Stimulated activated CD8-positive, alpha-beta memory T cell treated with anti-CD3 and anti-CD28 coated beads, Interleukin-4, amount 100 ng/mL, for 4 hours (primary cell): ENCODE measurements around the gene SCRT2.

Source experiments
- DNase-seq, 2 donors: peaks; one replicate each; pipeline ENCODE4 v3.0.0-alpha.2; 2020; ENCODE audit warnings: low read depth in 2 of 2, low spot score in 1 of 2

Gene SCRT2

DNA sequence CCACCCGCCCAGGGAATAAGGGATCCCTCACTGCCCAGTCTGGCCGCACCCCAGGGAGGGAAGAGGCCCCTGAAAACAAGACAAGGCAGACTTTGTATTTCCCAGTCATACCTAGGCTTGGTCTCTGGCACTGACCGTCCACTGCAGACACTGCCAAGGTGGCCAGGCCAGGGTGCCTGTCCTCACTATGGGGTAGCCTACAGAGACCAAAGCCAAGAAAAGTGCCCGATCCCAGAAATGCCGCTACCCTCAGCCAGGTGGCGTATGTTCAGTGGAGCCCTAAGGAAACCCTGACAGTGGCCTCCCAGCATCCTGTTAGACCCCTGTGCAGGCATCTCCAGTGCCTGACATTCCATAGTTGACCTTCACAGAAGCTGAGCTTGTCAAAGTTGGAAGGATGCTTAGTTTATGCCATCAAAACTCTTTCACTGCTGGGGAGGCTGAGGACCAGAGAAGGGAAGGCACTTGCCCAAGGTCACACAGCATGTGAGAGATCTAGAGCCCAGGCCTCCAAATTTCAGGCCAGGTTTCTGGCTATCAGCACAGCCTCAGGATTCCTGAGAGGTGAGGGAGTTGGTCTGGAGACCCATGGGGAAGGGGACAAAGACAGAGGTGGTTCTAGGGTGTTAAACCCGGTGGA is 2.5 kb downstream of the SCRT2 start:
- no peak for DNase-seq

DNA sequence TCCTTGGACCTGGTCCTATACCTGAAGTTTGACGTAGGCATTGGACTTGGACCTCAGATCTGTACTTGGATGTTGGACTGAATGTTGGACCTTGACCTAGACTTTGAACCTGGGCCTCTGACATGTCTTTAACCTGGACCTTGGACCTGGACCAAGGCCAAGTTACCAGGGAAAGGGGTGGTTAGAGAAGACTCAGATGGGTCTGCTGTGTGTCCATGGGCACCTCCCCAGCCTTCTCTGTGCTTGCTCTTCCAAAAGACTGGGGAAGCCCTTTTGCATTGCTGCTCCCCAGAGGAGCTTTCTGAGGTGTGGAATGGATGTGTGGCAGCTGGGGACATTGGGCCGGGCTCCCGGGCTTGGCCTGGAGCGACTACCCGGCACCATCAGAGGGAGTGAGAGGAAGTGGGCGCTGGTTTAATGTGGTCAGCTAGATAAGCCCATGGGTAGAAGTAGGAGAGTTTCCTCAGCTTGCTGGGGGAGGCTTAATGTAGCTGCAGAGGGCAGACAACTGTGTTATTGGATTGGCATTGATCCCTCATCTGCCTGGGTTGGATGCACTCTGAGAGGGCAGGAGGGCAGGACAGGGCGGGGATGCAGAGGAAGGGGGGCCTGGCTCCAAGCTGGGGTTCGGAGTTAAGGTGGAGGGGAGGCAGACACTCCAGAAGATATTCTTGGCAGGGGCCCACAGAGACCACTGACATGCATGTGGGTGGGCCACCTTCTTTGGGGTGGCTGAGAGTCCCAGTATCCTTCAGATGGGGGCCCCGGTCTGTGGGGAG is 4.2 kb downstream of the SCRT2 start:
- DNase-seq: no peak

DNA sequence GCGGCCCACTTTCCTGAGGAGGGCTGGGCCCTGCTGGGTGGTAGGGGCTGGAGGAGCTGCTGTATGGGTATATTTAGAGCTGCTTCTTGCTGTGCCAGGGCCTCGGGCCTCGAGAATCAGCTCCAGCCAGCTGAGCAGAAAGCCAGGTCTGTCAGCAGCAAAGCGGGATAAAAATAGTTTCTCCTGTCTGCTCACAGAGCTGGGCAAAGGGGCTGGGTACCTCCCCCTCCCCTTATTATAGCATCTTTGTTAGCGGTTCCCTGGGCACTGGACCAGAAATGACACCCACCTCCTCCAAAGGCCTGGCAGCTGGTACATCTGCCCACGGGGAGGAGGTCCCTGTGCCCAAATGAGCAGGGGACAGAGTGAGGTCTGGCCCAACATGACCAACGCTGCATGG is 6.0 kb downstream of the SCRT2 start:
- no peak for DNase-seq

DNA sequence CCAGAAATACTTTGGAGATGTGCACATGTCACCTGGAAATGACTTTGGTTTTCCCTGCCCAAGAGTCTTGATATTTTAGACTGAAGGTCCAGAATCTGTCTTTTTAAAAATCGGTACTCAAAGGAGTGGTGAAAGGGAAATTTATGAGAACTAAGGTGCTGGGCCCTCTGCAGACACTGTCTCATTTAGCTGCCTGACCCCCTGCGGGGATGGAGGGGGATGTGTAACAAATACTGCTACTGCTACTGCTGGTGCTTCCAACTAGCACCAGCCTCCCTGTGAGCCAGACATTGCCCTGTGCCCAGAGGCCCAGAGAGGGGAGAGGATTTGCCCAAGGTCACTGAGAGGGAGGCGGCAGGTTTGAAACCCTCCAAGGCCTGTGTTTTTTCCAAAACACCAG is 7.0 kb downstream of the SCRT2 start:
- DNase-seq: no peak

DNA sequence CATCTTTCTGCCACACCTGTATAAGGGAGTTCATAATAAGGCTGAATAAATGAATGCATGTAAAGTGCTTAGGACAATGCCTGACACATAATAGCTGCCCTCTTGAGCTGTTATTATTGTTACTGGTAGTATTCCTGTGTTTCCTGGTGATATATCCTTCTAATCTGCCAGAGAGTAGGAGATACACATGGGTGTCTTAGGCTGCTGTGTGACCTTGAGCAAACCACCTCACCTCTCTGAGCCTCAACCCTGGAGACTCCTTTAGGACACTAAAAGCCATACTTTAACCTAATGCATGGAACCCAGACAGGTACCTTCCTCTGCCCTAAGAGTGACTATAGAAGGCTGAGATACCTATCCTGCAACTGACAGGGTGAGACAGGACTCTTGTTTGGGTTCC is 7.6 kb downstream of the SCRT2 start:
- DNase-seq: no peak

DNA sequence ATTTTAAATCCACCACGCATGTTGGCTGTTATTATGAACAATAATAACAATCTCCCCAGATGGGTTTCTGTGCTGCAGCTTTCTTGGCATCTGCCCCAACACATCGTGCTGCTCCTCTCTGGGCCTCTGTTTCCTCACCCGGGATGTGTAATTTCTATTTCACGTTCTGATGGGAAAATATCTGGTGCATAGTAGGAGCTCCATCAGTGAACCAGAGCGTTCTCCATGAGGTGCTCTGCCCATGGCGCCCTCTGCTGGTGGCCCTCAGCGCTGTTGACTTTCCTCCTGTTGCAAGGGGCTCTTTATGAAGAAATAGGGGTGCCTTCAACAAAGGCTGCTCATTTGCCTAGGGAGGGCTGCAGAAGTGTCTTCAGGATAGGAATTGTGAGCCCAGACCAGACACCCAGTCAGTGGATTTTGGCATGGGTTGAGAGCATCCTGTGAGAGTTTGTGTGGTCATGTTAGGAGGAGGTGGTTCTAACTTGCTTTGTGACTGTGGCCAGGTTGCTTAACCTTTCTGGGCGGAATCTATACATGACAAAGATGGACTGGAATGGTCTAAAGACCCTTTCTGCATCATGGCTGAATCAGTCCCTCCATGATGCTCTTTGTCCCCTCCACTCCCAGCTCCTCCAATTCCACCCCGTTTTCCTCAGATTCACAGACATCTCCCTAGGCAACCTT is 8.1 kb downstream of the SCRT2 start:
- peak; percentile 29 to 36 for DNase-seq

DNA sequence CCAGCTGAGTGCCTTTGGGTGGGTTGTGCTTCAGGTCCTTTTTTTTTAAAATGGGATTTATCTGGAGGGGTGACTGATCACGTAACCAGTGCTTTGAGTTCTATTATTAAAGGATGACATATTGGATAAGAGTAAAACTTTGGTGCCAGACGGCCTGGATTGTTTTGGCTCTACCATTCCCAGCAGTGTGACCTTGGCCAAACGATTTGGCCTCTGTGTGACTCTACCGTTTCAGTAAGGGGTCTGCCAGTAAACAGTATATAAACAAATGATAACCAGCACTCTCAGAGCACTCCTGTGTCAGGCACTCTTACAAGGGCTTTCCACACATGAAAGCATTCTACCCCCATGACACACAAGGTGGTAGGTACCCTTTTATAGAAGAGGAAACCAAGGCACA is 8.7 kb downstream of the SCRT2 start:
- no peak for DNase-seq

DNA sequence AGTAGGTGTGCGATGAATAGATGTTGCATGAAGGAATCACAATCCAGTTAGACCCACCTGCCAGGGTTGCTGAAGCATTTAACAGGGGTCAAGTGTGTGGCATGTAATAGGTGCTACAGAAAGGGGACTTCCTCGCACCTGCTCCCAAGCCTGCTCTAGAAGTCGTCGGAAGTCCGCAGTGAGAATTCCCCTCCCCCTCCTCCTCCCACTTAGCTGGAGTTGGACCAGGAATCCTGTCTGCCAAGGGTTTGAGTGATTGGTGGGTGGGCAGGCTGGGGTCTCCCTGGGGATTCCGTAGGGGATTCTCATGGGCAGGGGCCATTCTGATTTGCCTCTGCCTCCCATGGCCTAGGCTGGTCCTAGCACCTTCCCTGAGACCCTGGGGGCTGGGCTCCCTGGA is 10.3 kb downstream of the SCRT2 start:
- DNase-seq: no peak

DNA sequence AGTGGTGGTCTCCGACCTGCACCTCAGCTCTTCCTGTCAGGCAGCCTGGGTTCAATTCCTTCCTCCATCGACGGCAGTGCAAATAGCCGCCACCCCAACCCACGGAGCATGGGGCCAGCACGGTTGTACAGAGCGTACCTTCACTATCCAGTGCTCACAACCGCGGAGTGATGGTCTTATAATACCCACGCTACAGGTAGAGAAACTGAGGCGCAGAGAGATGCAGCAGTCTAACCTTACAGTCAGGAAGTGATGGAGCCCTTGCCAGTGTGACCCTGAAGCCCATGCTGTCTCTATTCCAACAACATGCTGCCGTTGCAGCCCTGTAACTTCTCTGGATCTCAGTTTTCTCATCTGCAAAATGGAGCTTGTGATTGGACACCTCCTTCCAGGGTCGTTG is 11.0 kb downstream of the SCRT2 start:
- no peak for DNase-seq

DNA sequence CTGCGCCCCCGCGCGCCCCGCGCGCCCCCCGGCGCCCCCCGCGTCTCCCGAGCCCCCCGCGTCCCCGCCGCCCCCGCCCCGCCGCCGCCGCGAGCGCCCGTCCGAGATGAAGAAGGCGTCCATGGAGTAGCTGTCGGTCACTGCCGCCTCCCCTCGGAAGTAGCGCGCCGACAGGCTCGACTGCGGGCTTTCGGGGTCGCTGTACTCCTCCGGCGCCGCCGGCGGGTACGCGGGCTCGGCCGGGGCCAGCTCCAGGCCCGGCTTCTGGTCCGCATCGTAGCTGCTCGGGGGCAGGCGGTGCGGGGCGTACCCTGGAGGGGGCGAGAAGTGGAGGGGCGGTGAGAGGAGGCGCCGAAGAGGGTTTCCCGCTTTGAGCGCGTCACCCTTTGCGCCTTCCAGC is 11.5 kb downstream of the SCRT2 start:
- no peak for DNase-seq

DNA sequence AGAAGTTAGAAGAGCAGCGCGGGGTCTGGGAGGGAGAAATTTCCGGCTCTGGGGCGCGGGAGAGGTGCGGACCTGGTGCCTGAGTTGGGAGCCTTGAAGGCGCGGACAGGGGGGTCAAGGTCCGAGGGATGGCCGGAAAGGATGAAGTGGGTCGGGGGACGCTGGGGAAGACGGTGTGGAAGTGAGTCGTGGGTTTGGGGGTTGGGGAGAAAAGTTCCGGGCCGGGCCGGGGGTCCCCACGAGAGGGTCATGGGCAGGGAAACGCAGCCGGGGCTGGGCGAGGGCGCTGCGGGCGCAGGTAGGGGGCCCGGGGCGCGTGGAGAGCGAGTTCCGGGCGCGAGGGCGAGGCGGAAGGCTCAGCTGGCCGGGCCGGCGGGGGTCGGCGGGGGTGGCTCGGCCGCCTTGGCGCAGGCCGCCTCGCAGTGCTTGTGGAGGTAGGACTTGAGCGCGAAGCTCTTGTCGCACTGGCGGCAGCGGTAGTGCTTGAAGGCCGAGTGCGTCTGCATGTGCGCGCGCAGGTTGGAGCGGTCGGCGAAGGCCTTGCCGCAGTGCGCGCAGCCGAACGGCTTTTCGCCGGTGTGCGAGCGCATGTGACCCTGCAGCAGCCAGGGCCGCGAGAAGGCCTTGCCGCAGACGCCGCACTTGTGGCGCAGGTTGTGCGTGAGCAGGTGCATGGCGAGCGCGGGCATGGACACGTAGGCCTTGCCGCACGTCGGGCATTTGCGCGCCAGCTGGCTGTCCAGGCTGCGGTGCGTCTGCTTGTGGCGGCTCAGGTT is 12.1 kb downstream of the SCRT2 start:
- no peak for DNase-seq

DNA sequence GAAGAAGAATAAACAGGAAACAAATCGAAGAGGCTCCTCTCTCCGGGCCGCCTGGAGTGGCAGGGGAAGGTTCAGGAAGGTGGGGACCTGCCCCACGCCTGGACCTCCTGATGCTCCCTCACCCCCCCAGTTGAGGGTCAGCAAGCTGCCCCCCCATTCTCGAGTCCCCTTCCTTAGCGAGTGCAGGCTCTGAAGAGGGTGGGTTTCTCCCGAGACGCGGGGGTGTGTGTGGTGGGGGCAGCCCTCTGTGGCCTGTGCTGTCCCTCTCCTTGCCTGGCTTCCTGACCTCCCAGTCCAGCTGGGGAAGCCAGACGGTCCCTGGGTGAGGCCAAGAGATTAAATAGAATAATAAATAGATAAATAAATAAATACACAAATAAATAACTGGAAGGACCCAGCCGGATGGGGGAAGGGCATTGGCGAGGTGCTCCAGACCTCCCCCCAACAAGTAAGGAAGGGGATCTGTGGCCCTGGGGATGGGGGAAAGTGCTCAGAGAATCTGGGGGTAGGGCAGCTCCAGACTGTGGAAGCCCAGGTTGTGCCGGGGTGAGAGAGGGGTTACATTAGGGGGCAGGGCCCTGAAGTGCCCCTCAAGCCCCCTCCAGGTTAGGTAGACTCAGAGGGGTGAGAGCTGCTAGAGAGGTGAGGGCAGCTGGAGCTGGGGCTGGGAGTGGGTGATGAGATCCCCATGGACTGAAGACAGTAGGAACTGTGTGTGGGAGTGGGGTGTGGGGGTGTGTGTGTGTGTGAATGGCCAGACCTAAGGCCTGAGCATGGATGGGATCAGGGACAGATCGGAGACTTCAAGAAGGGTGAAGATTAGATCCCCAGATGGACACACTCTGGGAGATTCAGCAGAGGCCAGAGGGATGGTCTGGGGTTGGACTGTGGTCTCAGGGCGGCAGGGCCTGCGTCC is 13.1 kb downstream of the SCRT2 start:
- DNase-seq: no peak

DNA sequence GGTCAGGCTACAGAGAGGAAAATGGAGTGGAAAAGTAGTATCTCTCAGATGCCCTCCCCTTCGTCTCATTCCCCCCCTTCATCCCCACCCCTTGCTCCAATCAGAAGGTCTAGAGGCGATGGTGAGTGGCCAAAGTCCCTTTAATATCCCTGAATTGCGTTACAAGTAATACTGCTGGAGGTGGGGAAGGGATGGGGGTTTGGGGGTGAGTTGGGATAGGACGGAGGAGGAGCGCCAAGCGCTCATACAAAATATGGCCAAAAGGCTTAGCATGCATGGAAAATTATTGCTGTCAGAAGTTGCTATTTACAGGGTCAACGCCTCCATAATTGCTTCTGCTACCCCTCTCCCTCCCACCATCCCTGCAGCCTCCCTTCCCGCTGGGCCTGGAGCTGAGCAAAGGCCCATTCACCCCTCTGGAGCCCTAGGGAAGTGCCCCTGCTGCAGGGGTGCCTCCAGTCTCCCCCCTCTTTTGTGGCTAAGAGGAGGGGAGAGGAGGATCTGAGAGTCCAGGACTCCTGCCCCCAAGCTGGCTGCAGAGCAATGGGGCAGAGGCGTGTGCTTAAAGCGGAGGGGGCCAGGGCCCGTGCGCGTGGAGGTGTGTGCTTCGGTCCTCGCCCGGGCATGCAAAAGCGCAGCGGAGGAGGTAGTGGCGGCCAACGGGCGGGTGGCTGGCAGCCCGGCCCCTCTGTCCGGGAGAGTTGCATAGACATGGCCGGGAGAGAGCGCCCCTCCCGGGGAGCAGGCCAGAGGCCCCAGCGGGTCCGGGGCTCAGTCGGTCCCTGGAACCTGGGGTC is 13.9 kb downstream of the SCRT2 start:
- DNase-seq: no peak

DNA sequence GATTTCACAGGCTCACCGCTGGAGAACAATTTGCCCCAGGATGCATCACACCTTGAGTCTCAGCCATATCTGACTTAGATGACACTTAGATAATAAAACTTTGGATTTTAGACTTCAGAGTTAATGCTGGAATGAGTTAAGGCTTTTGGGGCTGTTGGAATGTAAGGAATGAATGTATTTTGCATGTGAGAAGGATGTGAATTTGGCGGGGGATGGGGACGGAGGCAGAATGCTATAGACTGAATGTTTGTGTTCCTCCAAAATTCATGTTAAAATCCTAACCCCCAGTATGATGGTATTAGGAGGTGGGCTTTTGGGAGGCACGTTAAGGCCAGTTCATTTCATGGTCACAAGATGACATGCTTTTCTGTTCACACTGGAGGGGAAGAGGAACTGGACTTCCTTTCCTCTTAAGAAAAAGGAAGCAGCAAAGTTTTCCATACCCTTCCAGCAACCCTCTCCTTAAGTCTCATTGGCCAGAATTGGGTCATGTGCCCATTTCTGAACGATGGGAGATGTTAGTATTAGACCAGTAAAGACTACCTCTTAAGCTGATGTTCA is 16.8 kb downstream of the SCRT2 start:
- no peak for DNase-seq

DNA sequence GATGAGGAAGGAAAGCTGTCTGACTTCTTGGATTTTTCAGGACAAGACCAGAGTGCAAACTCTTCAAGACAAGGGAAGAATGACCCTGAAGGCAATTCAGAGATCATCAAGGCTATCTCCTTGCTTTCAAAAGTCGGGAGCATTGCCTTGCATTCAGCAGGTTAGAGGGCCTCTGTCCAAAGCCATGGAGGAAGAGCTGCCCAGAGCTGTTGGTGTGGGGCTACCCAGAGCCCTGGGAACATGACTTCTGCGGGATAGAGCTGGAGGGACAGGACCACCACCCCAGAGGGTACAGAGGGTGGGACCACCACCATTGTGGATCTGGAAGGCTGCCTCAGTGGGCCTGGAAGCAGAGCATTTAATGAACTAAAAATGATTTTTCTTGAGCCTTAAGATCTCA is 17.4 kb downstream of the SCRT2 start:
- no peak for DNase-seq

DNA sequence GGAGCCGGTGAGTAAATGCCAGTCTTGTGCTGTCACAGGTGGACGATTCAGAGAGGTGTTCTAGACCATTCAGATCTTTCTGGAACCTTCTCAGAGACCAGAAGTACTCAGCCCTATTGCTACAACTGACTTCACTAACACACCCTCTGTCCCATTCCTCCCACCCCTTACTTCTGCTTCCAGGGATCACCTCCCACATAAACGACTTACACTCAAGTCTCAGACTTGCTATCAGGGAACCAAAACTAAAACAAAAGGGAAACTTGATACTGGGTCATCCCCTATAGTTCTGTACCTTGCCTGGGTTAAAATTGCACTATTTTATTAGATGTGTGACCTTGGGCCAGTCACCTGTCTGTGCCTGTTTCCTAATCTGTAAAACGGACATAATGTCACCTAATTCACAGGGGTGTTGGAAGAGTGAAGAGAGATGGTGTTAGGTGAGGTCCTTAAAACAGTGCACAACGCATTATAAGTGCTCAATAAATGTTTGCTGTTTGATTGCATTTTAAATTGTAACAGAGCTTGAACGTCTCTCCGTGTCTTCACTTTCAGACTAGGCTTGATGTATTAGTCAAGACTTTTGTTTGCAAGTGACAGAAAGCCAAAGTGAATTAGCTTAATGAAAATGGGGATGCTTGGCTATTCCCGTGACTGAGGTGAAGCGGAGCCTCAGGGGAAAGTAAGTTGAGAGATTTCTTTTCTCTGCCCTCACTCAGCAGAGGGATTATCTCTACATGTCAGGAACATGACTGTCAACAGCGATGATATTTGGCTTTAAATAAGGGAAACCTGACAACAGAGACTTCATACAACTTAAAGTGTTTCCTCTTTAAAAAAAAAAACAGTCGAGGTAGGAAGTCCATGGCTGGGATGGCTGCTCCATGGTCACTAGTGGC is 19.6 kb downstream of the SCRT2 start:
- DNase-seq: no peak

DNA sequence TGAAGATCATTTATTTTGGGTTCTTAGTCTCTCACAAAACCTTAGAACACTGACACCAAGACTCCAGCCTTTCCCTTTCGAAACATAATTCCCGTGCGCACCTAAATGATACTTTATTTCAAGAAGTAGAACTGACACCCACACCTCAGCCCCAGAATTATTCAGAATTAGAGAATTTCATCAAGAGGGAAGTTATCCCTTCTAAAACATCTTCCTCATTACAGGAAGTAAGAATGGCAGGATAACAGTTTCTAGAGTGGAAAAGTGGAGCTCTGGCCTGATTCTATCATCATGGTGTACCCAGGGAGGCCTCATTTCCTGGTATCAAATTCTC is 21.2 kb downstream of the SCRT2 start:
- DNase-seq: no peak

DNA sequence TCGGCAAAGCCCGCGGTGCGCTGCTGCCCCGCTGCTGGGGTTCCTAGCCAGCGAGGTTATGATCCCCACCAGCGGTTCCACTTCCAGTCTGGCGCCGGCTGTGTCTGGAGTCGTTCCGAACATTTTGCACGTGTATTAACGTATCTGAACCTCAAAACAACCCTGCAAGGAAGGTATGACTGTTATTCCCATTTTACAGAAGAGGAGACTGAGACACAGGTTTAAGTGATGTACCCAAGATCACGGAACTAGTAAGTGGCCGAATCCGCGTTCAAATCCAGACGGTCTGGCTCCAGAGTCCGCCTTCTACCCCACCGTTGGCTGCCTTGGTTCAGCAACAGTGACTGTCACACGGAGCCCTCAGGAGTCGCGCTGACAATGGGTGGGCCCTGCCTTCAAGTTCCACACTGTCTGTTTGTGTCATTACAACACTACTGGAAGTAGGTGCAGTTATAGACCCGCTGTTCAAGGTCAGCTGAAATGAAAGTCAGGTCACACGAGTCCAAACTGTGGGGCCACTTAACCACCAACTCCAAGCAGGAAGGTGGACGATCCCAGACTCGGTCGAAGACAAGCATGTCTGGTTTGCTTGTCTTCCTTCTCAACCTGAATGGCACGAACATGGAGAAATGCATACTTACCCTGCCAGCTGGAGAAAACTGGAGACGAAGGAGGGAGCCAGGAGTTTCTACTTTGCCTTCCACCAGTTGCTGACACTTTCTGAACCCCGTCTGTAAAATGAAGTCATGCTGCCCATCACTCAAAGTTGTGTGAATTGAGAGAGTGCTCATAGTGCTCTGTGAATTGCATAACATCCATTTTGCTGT is 21.8 kb downstream of the SCRT2 start:
- no peak for DNase-seq
